Measurements from ENCODE around the gene TNIP3.

DNA sequence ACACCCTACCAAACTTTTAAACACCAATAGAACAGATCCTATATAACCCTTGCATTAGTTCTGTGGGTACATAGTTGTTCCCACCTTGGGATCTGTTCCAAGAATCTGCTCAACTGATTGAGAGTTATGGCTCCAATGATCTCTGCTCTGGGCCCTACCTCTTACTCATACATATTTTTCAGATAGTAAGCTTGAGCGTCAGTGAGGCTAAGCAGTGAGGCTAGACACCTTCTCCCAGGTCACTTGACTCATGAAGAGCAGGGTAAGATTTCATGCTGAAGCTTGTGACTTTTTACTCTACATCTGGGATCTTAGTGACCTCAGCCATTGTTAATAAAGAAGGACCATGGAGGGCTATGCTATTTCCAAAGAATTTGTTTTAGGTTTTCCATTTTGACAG lies 23.1 kb upstream of the TNIP3 start:
- TF ChIP-seq, protein P1, sequence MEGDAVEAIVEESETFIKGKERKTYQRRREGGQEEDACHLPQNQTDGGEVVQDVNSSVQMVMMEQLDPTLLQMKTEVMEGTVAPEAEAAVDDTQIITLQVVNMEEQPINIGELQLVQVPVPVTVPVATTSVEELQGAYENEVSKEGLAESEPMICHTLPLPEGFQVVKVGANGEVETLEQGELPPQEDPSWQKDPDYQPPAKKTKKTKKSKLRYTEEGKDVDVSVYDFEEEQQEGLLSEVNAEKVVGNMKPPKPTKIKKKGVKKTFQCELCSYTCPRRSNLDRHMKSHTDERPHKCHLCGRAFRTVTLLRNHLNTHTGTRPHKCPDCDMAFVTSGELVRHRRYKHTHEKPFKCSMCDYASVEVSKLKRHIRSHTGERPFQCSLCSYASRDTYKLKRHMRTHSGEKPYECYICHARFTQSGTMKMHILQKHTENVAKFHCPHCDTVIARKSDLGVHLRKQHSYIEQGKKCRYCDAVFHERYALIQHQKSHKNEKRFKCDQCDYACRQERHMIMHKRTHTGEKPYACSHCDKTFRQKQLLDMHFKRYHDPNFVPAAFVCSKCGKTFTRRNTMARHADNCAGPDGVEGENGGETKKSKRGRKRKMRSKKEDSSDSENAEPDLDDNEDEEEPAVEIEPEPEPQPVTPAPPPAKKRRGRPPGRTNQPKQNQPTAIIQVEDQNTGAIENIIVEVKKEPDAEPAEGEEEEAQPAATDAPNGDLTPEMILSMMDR (conservative IDR thresholded peaks at IDR 0.05 in 1 of 2, IDR thresholded peaks at IDR 0.05 in 1 of 2; ENCODE audit: low read depth in 1 of 2, low read length in 2 of 2), result no peak
- TF ChIP-seq EZH2 (IDR thresholded peaks at IDR 0.05; ENCODE audit: low read length, missing control alignments), result no peak
